Midbrain (tissue), 1 donor: Measurements from ENCODE around the gene AFF3.

Experiments used
- DNase-seq: peaks from one replicate; lab custom pipeline; 2025; lab: John Stamatoyannopoulos, UW

Gene AFF3

GRCh38 chr2:100008956-100009355, 133.4 kb downstream of the AFF3 start:
- DNase-seq, result no peak

- no peak for DNase-seq
Observed at GRCh38 chr2:100006516-100006915, 135.9 kb downstream of the AFF3 start.

- no peak for DNase-seq
Observed at GRCh38 chr2:100004959-100005387, 137.4 kb downstream of the AFF3 start.

GRCh38 chr2:100004348-100004884, 138.0 kb downstream of the AFF3 start:
- DNase-seq, result no peak

- DNase-seq, result no peak
Observed at GRCh38 chr2:100002059-100002458, 140.3 kb downstream of the AFF3 start.

GRCh38 chr2:100000915-100001707, 141.3 kb downstream of the AFF3 start:
- no peak for DNase-seq

- DNase-seq, result no peak
Observed at GRCh38 chr2:99998651-99999320, 143.6 kb downstream of the AFF3 start.

- no peak for DNase-seq
Observed at GRCh38 chr2:99989905-99990304, 152.5 kb downstream of the AFF3 start.

GRCh38 chr2:99988599-99988998, 153.8 kb downstream of the AFF3 start:
- DNase-seq, result no peak

- DNase-seq, result no peak
Observed at GRCh38 chr2:99987160-99987559, 155.2 kb downstream of the AFF3 start.

- DNase-seq, result no peak
Observed at GRCh38 chr2:99984799-99985515, 157.4 kb downstream of the AFF3 start.

GRCh38 chr2:99982744-99983143, 159.6 kb downstream of the AFF3 start:
- no peak for DNase-seq

- DNase-seq, result no peak
Observed at GRCh38 chr2:99981840-99982239, 160.6 kb downstream of the AFF3 start.

- DNase-seq, result no peak
Observed at GRCh38 chr2:99980176-99980575, 162.2 kb downstream of the AFF3 start.

- DNase-seq, result no peak
Observed at GRCh38 chr2:99977966-99978365, 164.4 kb downstream of the AFF3 start.

- no peak for DNase-seq
Observed at GRCh38 chr2:99975386-99975785, 167.0 kb downstream of the AFF3 start.

- no peak for DNase-seq
Observed at GRCh38 chr2:99974682-99975375, 167.6 kb downstream of the AFF3 start.

- DNase-seq, result no peak
Observed at GRCh38 chr2:99974275-99974674, 168.1 kb downstream of the AFF3 start.

- no peak for DNase-seq
Observed at GRCh38 chr2:99971326-99971900, 171.0 kb downstream of the AFF3 start.

- DNase-seq, result no peak
Observed at GRCh38 chr2:99970292-99970868, 172.0 kb downstream of the AFF3 start.
